WI38 (cell line): ENCODE data around the gene CLIP1.
A peak's percentile ranks its signal among the peaks of the same experiment; 100 is the strongest.
"Not testable (repeated sequence)": the region's sequence is repeated elsewhere in the genome, so short reads cannot be mapped to it uniquely, and the experiment has no call there.

Source experiments
- H3K4me3 ChIP-seq: 2 replicates; pipeline ENCODE4 v1.5.1; 2011; ENCODE audit warnings: low read depth, mild to moderate bottlenecking, control low read depth, low read length
- TF ChIP-seq, protein P1 (sequence below): IDR thresholded peaks from 2 replicates; pipeline ENCODE4 v1.5.1; 2012; ENCODE audit warnings: low read depth, mild to moderate bottlenecking, control low read depth, low read length

CLIP1 gene

DNA sequence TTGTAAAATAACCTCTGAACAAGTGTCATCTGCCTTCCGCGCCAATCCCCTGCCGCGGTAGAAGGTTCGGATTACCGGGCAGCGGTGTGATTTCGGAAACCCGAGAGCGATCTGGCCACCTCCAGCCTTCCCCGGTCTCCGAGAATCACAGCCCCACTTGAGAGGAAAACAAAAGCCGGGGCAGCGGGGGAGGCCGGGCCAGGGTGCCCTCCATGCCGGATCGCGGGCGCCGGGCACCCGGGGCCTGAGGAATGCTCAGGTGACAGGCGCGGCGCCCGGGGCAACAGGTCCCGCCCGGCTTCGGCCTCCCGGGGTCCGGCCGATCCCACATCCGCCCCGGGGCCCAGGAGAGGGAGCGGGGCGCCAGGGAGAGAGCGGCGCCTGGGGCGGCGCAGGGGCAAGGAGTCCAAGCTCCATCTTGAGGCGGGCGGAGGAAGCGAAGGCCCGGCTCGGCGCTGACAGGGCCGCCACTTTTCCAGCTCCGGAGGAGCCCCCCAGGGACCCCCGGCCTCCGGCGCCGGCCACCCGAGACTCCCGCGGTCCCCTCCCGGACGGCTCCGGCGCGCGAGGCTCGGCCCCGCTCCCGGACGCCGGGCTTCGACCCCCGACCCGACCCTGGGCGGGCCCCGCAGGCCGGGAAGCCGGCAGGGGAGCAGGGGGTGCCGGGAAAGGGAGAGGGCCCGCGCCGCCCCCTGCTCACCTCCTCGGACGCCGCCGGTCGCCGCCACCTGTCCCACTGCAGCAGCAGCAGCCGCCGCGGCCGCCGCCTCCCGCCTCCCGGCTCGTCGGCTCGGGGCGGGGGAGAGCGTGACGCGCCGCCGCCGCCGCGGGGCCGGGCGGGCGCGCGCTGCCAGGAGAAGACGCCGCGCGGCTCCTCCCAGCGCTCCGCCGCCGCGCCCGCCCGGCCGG is at the start of gene CLIP1:
TSS of gene CLIP1 (minus strand) at position 849 of the 909 bp plus-strand sequence. CDS start 42,217 bp downstream, outside the sequence.
- TF ChIP-seq, protein P1, sequence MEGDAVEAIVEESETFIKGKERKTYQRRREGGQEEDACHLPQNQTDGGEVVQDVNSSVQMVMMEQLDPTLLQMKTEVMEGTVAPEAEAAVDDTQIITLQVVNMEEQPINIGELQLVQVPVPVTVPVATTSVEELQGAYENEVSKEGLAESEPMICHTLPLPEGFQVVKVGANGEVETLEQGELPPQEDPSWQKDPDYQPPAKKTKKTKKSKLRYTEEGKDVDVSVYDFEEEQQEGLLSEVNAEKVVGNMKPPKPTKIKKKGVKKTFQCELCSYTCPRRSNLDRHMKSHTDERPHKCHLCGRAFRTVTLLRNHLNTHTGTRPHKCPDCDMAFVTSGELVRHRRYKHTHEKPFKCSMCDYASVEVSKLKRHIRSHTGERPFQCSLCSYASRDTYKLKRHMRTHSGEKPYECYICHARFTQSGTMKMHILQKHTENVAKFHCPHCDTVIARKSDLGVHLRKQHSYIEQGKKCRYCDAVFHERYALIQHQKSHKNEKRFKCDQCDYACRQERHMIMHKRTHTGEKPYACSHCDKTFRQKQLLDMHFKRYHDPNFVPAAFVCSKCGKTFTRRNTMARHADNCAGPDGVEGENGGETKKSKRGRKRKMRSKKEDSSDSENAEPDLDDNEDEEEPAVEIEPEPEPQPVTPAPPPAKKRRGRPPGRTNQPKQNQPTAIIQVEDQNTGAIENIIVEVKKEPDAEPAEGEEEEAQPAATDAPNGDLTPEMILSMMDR = no peak; the same call in 1 of the 2 replicates
- peak within 1 kb of the TSS; percentile 92 for H3K4me3 ChIP-seq

DNA sequence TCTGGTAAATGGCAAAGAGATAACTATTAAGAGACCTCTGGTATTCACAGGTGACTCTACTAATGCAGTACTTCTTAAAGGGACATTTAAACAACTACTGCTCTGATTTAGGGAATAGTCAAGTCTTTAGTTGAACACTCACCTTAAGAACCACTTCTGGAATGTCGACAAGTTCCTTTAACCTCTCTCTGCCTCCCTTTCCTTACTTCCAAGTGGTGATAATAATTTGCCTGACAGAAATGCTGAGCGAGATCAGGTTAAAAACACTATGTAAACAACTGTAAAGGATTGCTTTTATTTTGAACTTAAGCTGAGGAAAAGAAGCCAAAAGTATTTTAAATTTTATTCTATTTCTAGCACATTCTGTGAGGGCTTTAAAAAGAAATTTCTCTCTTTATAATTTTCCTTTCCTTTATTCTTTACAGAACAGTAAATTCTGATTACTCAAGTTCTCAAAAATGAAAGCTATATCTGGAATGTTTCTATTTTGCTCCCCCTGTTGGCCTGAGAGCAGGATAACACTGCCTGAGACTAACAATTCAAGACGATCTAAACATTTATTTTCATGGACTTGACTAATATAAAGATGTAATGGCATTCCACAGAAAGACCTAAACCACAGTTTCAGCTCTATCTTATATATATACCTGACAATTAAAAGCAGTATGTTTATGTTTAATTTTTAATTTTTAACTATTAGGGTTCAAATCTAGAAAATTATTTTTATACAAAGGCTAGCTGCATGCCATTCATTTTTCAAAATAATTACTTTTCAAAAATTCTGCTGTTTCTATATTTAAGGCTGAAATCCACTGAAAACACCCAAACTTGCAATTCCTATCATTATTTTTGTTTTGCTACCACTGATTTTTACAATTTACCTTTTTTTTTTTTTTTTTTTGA is 49.1 kb upstream of the CLIP1 start:
- no peak overlapping the region for H3K4me3 ChIP-seq
- TF ChIP-seq, protein P1 = peak; percentile 57

DNA sequence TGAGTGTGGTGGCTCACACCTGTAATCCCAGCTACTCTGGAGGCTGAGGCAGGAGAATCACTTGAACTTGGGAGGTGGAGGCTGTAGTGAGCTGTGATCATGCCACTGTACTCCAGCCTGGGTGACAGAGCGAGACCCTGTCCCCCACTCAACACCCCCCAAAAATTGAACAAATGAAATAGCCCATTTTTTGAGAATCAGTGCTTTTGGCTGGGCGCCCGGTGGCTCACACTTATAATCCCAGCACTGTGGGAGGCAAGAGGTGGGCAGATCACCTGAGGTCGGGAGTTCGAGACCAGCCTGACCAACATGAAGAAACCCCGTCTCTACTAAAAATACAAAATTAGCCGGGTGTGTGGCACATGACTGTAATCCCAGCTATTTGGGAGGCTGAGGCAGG is 48.1 kb upstream of the CLIP1 start:
- H3K4me3 ChIP-seq = not testable (repeated sequence)

DNA sequence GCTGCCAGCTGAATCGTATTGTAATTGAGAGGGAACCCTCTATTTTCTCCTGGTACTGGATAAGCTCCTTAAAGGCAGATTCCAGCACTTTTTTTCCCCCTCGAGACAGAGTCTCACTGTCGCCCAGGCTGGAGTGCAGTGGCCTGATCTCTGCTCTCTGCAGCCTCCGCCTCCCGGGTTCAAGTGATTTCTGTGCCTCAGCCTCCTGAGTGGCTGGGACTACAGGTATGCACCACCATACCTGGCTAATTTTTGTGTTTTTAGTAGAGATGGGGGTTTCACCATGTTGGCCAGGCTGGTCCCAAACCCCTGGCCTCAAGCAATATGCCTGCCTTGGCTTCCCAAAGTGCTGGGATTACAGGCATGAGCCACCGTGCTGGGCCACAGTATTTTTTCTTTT is 47.4 kb upstream of the CLIP1 start:
- not testable (repeated sequence) for H3K4me3 ChIP-seq

DNA sequence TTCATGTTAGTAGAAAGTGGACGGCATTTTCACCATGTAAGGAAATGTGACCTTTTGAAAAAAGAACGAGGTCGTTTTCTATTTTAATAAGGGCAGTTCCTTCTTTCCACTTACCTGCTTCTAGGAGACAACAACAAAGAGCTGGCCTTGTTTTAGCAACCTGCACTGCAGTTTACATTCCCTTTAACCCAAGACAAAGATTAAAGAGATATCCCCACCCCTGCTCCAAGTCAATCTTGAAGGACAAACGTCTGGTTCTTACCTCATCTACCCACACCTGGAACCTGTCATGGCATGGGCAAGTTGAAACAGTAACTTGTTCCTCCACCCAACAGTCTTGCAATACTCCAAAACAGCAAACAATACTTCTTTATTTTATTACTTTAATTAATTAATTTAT is 45.5 kb upstream of the CLIP1 start:
- TF ChIP-seq, protein P1 = no peak
- no peak overlapping the region for H3K4me3 ChIP-seq

DNA sequence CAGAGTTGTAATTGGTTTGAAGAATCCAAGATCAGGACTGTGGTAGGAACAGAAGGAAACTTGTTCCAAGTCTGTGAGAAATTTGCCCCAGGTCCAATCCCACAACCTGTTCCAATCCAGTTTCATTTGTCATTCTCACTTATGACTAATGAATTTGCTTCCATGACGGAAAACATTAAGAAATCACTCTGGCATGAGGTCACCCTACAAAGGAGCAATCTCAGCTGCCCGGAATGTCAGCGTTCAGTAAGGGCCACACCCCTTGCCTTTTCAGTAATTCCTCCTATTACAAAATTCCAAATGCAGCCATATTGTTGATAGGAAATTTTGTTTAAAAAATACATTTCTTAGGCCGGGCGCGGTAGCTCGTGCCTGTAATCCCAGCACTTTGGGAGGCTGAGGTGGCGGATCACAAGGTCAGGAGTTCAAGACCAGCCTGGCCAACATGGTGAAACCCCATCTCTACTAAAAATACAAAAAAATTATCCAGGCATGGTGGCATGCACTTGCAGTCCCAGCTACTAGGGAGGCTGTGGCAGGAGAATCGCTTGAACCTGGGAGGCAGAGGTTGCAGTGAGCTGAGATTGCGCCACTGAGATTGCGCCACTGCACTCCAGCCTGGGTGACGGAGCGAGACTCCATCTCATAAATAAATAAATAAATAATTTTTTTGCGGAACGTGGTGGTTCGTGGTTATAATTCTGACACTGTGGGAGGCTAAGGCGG is 42.0 kb upstream of the CLIP1 start:
- not testable (repeated sequence) for H3K4me3 ChIP-seq

DNA sequence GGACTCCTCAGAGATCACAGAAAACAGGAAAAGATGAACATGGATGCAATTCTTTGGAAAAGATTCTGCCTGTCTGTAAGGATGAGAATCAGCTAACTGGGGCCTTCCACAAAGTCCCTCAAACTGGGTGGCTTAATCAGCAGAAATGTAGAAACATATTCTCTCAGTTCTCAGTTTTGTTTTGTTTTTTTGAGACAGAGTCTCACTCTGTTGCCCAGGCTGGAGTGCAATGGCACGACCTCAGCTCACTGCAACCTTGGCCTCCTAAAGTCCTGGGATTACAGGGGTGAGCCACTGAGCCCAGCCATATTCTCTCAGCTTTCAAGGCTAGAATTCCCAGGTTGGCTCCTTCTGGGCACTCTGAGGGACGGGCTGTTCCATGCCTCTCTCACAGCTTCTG is 38.2 kb upstream of the CLIP1 start:
- no peak overlapping the region for H3K4me3 ChIP-seq
- TF ChIP-seq, protein P1 = no peak

DNA sequence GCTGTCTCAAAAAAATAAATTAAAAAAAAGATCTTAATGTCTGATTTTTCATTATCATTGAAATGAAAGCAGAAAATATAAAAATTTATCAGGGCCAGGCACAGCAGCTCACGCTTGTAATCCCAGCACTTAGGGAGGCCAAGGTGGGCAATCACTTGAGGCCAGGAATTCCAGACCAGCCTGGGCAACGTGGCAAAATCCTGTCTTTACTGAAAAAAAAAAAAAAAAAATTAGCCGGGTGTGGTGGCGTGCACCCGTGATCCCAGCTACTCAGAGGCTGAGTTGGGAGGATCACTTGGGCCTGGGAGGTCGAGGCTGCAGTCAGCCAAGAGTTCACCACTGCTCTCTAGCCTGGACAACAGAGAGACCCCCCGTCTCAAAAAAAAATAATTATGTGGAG is 37.6 kb upstream of the CLIP1 start:
- no peak overlapping the region for H3K4me3 ChIP-seq
- TF ChIP-seq, protein P1 = no peak
